HG03457 (cell line): ENCODE results near the gene SHC3.

Experiments
- ATAC-seq: cut with Tn5 transposase; IDR thresholded peaks from one replicate; pipeline ENCODE4 v1.9.1; 2021; ENCODE audit warnings: moderate number of reproducible peaks; ENCODE audit not compliant: unreplicated experiment

SHC3 gene

DNA sequence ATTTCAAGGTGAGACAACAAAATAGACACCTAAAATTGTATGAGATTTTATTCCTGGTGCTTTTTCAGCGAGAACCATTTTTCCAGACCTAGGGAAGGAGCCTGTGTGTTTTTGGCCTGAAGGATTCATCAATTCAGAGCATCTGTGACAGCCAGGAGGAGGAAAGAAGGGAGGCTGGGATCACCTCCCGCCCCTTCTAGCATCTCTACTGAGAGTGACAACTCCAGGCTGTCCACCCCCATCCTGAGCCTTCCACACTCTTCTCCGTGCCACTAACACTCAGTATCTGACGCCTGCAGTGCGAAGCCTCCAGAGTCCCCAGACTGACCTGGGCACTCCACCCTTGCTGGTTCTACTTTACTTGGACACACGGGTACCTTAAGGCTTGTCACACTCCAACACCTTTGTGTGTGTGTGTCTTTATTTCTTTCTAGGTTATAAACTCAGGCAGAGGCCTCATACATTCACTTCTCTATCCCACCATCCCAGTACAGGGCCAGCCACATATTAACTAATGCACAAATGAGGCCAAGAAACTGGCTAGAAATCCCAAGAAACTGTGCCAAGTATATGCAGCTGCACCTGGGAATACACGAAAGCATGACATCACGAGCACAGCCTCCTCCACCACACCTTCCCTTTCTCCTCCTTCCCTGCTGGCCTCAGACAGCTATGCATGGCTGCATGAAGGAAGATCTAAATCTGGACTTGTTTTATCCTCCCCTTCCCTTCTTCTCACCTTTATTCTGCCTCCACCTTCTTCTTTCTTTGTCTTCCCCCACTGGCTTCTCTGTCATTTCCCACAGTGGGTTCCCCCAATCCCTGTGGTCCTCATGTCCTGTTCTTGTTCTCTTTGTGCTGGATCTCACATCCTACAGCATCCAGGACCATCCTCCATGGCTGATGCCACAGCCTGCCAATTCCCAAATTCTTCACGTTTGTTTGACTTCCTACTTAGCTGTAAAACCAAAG is 171.3 kb downstream of the SHC3 start:
- ATAC-seq: no peak

DNA sequence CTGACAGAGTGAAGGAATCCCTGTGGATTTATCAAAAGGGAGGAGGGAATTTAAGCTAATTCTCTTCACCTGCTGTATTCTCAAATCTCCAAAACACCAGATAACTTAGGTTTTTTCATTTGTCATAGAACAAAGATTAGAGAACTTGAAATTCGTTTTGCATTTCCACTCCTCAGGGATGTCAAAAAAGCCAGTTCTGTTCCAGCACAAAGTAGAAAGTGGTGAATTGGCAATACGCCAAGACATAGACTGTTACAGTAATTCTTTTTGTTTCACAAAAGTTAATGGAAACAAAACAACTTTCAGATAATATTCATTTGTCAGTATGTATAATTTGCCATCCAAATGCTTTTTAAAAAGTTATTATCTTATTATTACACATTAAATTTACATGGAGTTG is 172.4 kb downstream of the SHC3 start:
- no peak for ATAC-seq

DNA sequence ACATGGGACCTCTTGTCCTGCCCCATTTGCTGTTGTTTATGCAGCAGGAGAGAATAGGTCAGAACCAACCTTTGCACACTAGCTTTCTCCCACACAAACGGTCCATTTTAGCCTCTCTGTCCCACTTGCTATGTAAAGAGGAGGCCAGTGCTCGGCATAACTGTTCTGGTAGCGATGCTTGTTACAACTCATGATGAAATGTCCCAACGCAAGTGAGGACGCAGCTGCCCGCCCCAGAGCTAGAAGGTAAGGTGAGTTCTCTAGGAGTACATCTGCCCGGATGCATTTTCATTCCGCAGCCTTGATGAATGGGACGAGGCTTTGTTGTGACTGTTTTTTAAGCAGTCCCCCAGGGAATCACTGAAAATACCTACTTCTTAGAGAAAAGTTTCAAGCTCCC is 173.3 kb downstream of the SHC3 start:
- ATAC-seq: no peak

DNA sequence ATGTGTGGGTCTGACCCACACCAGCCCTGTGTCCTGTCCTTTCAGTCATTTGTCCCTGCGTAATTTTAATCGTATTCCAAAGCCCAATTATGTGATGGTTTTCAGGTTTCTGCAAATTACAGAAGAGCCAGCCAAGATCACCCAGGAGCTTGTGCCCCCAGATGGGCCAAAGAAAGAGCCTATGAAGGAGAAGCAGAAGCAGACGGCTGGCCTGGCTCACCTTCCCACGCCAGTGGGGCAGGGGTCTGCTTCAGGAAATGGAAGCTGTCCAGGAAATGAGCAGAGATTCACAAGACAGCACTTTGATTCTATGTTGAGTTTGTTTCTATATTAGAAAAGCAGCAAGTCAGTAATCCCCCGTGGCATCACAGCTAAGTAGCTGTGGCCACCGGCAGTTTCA is 175.6 kb downstream of the SHC3 start:
- ATAC-seq: no peak

DNA sequence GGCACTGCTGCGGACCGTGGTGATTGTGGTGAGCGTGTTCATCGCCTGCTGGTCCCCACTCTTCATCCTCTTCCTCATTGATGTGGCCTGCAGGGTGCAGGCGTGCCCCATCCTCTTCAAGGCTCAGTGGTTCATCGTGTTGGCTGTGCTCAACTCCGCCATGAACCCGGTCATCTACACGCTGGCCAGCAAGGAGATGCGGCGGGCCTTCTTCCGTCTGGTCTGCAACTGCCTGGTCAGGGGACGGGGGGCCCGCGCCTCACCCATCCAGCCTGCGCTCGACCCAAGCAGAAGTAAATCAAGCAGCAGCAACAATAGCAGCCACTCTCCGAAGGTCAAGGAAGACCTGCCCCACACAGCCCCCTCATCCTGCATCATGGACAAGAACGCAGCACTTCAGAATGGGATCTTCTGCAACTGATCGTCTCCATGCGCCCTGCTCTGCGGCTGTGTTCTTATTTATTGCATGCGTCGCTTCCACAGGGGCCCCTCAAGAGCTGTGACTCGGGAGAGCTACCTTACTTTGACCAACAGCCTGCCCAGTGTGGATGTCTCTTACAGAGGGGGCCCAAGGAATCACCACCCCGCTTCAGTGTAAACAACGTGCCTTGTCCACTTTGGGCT is 176.6 kb downstream of the SHC3 start:
- no peak for ATAC-seq

DNA sequence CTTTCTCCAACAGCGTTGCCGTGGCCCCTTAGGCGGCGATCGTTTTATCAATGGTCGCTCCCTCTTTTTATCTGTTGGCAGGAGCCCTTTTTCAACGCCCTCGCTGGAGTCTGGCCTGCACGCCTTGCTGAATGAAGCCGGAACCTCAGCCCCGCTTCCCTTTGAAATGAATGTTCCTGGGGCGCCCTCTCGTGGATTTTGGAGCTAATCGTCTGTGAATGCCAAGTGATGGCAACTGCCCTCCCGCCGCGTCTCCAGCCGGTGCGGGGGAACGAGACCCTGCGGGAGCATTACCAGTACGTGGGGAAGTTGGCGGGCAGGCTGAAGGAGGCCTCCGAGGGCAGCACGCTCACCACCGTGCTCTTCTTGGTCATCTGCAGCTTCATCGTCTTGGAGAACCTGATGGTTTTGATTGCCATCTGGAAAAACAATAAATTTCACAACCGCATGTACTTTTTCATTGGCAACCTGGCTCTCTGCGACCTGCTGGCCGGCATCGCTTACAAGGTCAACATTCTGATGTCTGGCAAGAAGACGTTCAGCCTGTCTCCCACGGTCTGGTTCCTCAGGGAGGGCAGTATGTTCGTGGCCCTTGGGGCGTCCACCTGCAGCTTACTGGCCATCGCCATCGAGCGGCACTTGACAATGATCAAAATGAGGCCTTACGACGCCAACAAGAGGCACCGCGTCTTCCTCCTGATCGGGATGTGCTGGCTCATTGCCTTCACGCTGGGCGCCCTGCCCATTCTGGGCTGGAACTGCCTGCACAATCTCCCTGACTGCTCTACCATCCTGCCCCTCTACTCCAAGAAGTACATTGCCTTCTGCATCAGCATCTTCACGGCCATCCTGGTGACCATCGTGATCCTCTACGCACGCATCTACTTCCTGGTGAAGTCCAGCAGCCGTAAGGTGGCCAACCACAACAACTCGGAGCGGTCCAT is 177.4 kb downstream of the SHC3 start:
- ATAC-seq: no peak

DNA sequence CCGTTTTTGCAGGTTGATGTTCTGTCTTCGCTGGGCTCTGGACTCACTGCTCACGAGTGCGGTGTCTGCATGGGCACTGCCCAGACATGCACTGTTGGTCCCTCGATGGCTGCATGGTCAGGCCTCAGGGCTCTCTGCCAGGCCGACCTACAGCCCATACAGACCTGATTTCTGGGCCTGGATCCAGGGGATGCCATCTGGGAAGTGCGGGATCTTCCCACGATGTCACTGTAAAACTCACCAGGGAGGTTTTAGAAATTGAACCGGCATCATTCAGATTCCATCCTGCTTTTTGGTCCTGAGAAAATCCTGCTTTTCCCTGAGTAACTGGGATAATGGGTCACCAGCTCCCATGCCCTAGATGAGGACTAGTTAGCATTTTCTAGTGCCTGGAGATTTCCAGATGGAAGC is 178.2 kb downstream of the SHC3 start:
- no peak for ATAC-seq

DNA sequence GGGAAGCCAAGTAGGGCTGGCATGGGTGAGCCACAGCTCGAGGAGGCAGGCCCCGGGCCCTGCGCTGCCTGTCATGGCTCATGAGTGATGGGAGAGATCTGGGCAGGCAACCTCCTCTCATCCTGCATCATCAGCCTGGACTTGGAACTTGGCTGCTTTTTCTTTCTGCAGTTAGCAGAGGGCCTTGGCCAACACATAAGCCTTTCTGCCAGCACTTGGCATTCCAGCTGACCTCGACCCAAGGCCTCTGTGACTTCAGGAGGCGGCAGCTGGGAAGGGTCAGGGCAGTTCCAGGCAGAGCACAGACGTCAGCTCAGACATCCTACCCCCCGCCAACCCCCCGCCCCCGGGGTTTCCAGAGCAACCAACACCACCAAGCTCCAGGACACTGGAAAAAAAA is 179.7 kb downstream of the SHC3 start:
- ATAC-seq: no peak

DNA sequence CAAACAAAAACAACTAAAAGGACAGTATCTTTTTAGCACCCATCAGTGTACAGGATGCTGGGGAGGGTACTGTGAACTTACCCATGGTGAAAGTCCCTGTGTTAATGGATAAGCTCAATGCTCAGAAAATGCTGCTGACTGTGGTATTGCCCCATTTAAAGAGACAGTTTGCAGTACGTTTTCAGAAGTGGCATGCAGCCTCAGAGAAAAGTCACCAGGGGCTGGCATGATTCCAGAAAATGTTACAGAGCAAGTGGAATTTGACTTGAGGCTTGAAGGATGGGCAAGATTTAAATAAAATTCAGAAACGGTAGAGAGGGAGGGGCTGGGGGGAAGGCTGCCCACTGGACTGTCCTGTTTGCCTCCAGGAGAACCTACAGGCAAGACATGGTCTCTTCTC is 180.1 kb downstream of the SHC3 start:
- no peak for ATAC-seq

DNA sequence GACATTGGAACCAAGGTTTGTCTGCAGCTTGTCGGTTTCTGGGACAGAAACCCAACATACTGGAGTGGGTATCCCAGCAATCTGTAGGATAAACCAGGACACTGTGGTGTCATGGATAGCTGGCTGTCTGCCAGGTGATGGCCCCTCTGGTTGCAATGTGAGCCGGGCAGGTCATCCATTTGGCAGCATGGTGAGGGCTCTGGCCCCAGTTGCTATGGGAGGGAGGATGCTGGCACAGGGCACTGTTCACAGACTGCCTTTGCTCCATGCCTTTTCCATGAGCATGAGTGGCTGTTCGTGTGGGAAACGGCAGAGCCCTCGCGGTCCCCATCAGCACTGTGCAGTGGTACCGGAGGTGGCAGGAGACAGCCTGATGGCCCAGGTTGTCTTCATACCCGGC is 181.0 kb downstream of the SHC3 start:
- ATAC-seq: no peak

DNA sequence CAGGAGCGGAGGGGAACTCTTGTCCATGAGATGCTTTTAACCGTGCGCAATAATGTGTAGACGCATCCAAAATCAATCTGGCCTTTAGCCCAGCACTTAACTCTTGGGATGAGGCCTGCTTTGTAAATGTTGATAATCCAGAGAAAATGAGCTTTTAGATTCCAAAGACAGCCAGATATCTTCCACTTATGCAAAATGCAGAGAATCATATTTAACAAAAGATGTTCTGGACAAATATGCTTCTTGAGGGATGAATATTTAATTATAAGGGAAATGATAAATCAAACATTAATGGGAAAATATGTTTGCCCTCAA is 181.7 kb downstream of the SHC3 start:
- ATAC-seq: no peak

DNA sequence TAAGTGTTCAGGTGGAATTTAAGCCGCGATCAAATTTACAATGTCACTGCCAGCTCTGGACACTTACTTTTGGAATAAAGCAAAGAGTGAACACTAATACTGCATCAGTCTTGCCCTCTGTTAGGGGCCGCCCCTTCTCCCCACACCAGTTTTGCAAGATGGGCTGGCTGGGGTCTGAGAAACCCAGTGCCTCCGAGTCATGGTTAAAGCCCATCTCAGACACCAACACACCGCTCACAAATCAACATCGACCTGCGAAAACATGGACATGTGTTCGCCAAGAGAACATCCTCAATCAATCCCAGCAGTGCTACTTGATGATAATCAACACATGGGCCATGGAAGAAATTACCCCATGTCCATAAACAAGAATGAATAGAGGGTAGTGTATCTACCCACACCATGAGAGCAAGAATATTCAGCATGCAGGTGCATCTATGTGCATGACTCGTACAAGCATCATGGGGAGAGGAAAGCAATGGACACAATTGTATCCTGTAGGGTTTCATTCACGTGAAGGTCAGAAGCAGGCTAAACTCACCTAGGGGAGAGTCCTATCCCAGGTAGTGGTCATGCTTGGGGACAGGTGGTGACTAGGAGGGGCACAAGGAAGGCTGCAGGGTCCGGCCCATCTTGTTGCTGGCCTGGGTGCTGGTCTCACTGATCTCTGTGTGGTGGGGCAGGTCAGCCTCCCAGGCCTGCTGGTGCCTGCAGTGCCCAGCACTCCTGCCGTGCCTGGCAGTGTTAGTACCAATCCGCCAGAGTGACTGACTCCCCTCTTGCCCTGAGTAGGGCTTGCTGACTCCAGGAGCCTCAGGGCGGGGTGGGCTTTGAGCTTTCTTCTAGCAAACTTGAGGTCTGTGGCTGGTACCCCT is 182.3 kb downstream of the SHC3 start:
- ATAC-seq: no peak

DNA sequence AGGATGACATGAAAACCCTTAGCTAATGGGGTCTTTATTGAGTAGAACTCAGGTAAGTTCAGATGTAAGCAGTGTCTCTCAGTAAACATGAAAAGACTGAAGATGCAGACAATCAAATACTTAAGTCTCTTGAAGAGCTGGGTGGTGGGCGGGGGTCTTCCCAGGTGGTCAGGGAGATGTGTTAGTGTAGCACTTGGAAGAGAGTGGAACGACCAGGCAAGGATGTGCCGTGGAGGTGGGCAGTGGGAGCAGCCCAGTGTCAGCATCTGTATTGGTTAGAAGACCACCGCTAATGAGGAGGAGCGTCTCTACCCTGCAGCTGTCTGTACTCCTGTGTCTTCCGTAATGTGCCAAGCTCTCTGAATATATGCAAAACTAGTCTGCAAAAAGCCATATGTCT is 183.0 kb downstream of the SHC3 start:
- no peak for ATAC-seq

DNA sequence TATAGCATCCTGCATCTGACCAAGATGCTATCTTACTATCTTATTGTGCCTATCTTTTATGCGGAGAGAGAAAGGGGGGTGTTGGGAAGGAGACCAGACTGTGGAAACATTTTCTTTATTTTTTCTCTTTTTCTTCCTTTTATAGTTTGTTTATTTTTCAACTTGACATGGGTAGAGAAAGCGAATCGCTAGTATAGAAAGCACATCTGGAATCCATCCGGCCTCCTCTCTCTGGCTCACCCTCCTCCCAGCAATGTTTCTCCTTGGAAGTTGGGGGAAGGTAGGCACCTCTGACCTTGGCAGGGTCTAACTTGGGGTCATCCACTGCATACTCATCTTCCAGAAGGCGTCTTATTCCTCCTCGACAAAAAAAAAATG is 183.4 kb downstream of the SHC3 start:
- ATAC-seq: no peak

DNA sequence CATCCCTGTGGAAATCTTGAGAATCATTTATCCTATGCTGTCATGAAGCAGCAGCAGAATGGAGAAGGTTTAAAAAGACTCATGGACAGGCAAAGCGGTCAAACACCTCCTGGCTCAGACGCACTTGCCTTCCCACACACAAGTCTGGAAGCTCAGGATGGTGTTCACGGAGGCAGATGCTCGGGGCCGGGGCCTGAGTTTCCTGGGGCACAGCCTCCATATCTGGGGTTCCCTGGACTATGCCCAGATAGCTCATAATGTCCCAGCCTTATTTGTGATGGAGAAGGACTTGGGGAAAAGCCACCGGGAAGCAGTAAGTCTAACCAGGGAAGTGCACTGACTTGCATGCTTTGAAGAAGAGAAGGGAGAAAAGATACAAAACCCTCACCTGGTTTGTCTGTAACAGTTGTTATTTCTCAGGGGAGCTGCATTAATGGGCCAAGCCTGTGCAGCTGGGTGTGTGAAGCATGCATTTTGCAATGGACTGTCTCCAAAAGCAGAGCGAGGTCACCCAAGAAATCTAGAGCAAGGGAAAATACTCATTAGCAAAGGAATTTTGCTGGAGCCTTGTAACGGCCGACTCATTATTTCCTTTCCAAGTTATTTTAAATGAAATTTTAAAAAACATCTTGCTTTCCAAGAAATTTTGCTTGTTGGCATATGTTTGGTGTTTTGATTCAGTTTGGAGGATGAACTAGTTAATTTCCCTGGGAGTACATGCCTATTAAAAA is 184.0 kb downstream of the SHC3 start:
- ATAC-seq: no peak

DNA sequence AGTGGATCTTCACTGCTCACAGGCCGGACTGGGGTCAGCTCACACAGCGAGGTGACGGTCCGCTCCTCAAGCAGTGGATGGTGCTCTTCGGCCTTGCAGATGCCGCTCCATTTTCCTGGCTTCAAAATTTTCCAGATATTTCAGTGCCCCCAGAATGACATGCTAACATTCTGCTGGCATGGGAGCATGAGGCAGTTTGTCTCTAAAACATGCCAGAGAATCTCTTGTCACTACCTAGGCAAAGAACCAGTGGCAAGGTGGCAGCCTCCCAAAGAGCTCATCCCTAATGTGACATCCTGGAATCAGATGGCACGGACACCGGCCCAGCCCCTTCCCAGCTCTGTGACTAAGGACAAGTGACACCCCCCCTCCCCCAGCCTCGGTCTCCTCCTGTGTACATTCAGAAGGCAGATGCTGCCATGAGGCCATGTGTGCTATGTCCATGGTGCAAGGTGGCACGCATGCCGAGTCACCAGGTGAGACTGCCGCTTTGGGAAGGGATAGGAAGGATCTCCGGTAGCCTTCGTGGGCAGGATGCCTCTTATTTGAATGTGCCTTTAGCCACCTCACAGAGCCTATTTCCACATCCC is 184.7 kb downstream of the SHC3 start:
- ATAC-seq: no peak

DNA sequence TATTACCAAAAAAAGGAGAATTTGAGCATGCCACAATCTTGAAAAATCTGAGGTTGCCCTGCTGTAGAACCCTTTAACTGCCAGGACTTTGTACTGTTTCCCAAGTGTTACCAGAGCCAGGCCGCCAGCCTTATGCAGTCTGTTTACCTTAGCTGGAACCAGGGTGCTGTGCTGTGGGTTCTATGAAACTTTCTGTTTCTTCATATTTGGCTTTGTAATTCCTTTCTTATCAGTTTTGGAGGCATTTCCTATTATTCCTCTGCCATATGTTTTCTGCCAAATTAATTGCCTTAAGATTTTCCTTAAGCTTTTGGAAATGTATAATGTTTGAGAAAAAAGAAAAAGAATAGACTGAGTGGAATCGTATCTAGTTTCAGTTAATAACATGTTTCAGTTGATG is 185.3 kb downstream of the SHC3 start:
- ATAC-seq: no peak

DNA sequence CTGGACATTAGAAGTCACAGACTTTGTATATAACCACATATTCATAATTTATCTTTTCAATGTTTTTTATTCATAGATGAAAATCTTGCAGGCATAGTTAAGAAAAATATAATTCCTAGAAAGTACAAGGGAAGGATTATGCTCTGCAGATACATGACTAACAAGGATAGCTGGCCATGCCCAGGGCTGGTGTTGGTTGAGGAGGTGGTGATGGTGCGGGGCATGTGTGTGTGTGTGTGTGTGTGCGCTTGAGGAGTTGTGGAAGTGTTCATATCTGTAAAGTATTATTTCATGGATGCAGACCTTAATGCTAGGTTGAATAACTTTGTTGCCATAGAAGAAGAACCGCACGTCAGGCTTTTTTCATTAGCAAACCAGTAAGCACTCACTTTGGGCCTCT is 186.1 kb downstream of the SHC3 start:
- no peak for ATAC-seq
